Neuronal stem cell (in vitro differentiated cells): ENCODE measurements around the gene TMEM87A.

Source experiments
- DNase-seq: peaks from one replicate; pipeline ENCODE4 v3.0.0-alpha.2; 2013; ENCODE audit warnings: low spot score
- H2AFZ ChIP-seq: one replicate; pipeline ENCODE4 v1.6.1; 2013; ENCODE audit warnings: mild to moderate bottlenecking, low read length, inconsistent platforms
- H2AK5ac ChIP-seq: 2 replicates; pipeline ENCODE4 v1.6.1; 2013; ENCODE audit warnings: low read depth, mild to moderate bottlenecking, inconsistent platforms, low read length, moderate library complexity, mixed read lengths
- H2BK120ac ChIP-seq: 2 replicates; pipeline ENCODE4 v1.6.1; 2013; ENCODE audit warnings: low read depth, mild to moderate bottlenecking, inconsistent platforms, low read length, moderate library complexity, mixed read lengths
- H2BK12ac ChIP-seq: one replicate; pipeline ENCODE4 v1.6.1; 2013; ENCODE audit warnings: low read length, inconsistent platforms
- H2BK15ac ChIP-seq: 2 replicates; pipeline ENCODE4 v1.6.1; 2013; ENCODE audit warnings: mild to moderate bottlenecking, low read length, inconsistent platforms, mixed read lengths
- H2BK5ac ChIP-seq: one replicate; pipeline ENCODE4 v1.6.1; 2013; ENCODE audit warnings: inconsistent platforms, mild to moderate bottlenecking, low read length, moderate library complexity
- H3K14ac ChIP-seq: one replicate; pipeline ENCODE4 v1.6.1; 2013; ENCODE audit warnings: low read length, inconsistent platforms
- H3K18ac ChIP-seq: 2 replicates; pipeline ENCODE4 v1.6.1; 2013; ENCODE audit warnings: low read length, inconsistent platforms
- H3K23ac ChIP-seq: 2 replicates; pipeline ENCODE4 v1.6.1; 2013; ENCODE audit warnings: low read depth, mild to moderate bottlenecking, mixed read lengths, low read length, inconsistent platforms; ENCODE audit not compliant: poor library complexity
- H3K27ac ChIP-seq: replicated peaks from 3 replicates; pipeline ENCODE4 v1.5.1; 2013; ENCODE audit warnings: low read length, inconsistent platforms
- H3K27me3 ChIP-seq, 3 experiments: 2 replicates each; pipeline ENCODE4 v1.6.1; 2013; ENCODE audit warnings: low read length in 3 of 3, mild to moderate bottlenecking in 2 of 3, inconsistent platforms in 1 of 3, low read depth in 1 of 3, mixed read lengths in 1 of 3, moderate library complexity in 1 of 3; ENCODE audit not compliant: control insufficient read depth in 3 of 3, insufficient read depth in 3 of 3
- H3K36me3 ChIP-seq, 2 donors: replicated peaks in 1 of 2; 2 replicates each; pipeline ENCODE4 v1.6.1; 2013; ENCODE audit warnings: low read length in 2 of 2; ENCODE audit not compliant: control insufficient read depth in 2 of 2, insufficient read depth in 2 of 2
- H3K4ac ChIP-seq: 2 replicates; pipeline ENCODE4 v1.6.1; 2013; ENCODE audit warnings: inconsistent platforms, mild to moderate bottlenecking, low read length, moderate library complexity
- H3K4me1 ChIP-seq, 2 donors: 1 replicate in 1 of 2; 2 replicates in 1 of 2; pipeline ENCODE4 v1.6.1; 2013; ENCODE audit warnings: low read length in 2 of 2, low read depth in 1 of 2; ENCODE audit not compliant: control insufficient read depth in 2 of 2, insufficient read depth in 1 of 2
- H3K4me2 ChIP-seq: one replicate; pipeline ENCODE4 v1.6.1; 2013; ENCODE audit warnings: mild to moderate bottlenecking, low read length, inconsistent platforms; ENCODE audit not compliant: insufficient read depth, poor library complexity, severe bottlenecking
- H3K4me3 ChIP-seq, 2 donors: 2 replicates each; pipeline ENCODE4 v1.5.1; 2013; ENCODE audit warnings: low read length in 2 of 2, mild to moderate bottlenecking in 2 of 2, inconsistent platforms in 1 of 2, moderate library complexity in 1 of 2
- H3K79me1 ChIP-seq: one replicate; pipeline ENCODE4 v1.6.1; 2013; ENCODE audit warnings: low read depth, mild to moderate bottlenecking, inconsistent platforms, low read length, moderate library complexity
- H3K9ac ChIP-seq: one replicate; pipeline ENCODE4 v1.6.1; 2013; ENCODE audit warnings: mild to moderate bottlenecking, low read depth, low read length, inconsistent platforms; ENCODE audit not compliant: poor library complexity
- H3K9me3 ChIP-seq, 2 donors: replicated peaks in 1 of 2; 2 replicates each; pipeline versions ENCODE3 to v1.6.1; 2013; ENCODE audit warnings: low read length in 2 of 2, mild to moderate bottlenecking in 2 of 2, inconsistent platforms in 1 of 2, low read depth in 1 of 2, mixed read lengths in 1 of 2, moderate library complexity in 1 of 2; ENCODE audit not compliant: control insufficient read depth in 2 of 2, insufficient read depth in 1 of 2
- H4K8ac ChIP-seq: one replicate; pipeline ENCODE4 v1.6.1; 2013; ENCODE audit warnings: low read depth, mild to moderate bottlenecking, inconsistent platforms, low read length, moderate library complexity
- H4K91ac ChIP-seq: one replicate; pipeline ENCODE4 v1.6.1; 2013; ENCODE audit warnings: low read length, low read depth, mild to moderate bottlenecking, inconsistent platforms; ENCODE audit not compliant: poor library complexity
- WGBS, 2 donors: extraction: QIAGEN DNeasy Blood & Tissue Kit; methylation state at CpG; one replicate each; pipeline ENCODE4 v1.1.7; 2013; ENCODE audit warnings: missing lambda C conversion rate in 2 of 2, mixed read lengths in 1 of 2; ENCODE audit not compliant: insufficient read length in 2 of 2, insufficient replicate concordance in 1 of 2; ENCODE audit errors: extremely low coverage in 2 of 2; 5-methylcytosine and 5-hydroxymethylcytosine counted together

TMEM87A gene

GRCh38 chr15:42285034-42285433 is 11.8 kb upstream of the TMEM87A start:
- no peak overlapping the region for H2BK12ac ChIP-seq
- no peak overlapping the region for H3K4me3 ChIP-seq
- no peak for DNase-seq
- no peak overlapping the region for H2BK15ac ChIP-seq
- no peak overlapping the region for H2AK5ac ChIP-seq
- H3K27me3 ChIP-seq, result no peaks in the 10 kb centered on the region
- H3K79me1 ChIP-seq, result no peaks in the 10 kb centered on the region
- H3K4ac ChIP-seq, result no peak overlapping the region
- H4K91ac ChIP-seq, result no peak overlapping the region
- no peaks in the 10 kb centered on the region for H3K4me1 ChIP-seq
- no peaks in the 10 kb centered on the region for H3K9me3 ChIP-seq
- H3K9ac ChIP-seq, result no peak overlapping the region
- H3K36me3 ChIP-seq, result peaks cover 2 to 20% of the 10 kb centered on the region in 2 donors
- H3K14ac ChIP-seq, result no peak overlapping the region
- no CpG with 5 or more reads among the region's 1 CpG for WGBS, 2 donors
- no peak overlapping the region for H3K18ac ChIP-seq
- H4K8ac ChIP-seq, result no peak overlapping the region
- H3K27ac ChIP-seq, result no peak overlapping the region
- H3K23ac ChIP-seq, result no peak overlapping the region
- no peak overlapping the region for H2AFZ ChIP-seq
- no peak overlapping the region for H2BK120ac ChIP-seq
- no peak overlapping the region for H2BK5ac ChIP-seq
- H3K4me2 ChIP-seq, result no peak overlapping the region

- no peak overlapping the region for H2BK120ac ChIP-seq
- no peaks in the 10 kb centered on the region for H3K79me1 ChIP-seq
- no peak overlapping the region for H3K4me2 ChIP-seq
- H3K14ac ChIP-seq, result no peak overlapping the region
- H3K27me3 ChIP-seq, result no peaks in the 10 kb centered on the region
- no peaks in the 10 kb centered on the region for H3K4me1 ChIP-seq
- no peak overlapping the region for H4K91ac ChIP-seq
- no peak overlapping the region for H3K18ac ChIP-seq
- H2BK15ac ChIP-seq, result no peak overlapping the region
- H2BK12ac ChIP-seq, result no peak overlapping the region
- no peak overlapping the region for H3K4me3 ChIP-seq
- H3K9ac ChIP-seq, result no peak overlapping the region
- H3K23ac ChIP-seq, result no peak overlapping the region
- no peaks in the 10 kb centered on the region for H3K9me3 ChIP-seq
- H2BK5ac ChIP-seq, result no peak overlapping the region
- peaks cover 2 to 21% of the 10 kb centered on the region in 2 donors for H3K36me3 ChIP-seq
- DNase-seq, result no peak
- H2AFZ ChIP-seq, result no peak overlapping the region
- no peak overlapping the region for H2AK5ac ChIP-seq
- H3K27ac ChIP-seq, result no peak overlapping the region
- H3K4ac ChIP-seq, result no peak overlapping the region
- H4K8ac ChIP-seq, result no peak overlapping the region
These were observed 11.3 kb upstream of the TMEM87A start for GRCh38 chr15:42284551-42284950.

- Histone ChIP-seq H3K79me1 (no peaks in the 10 kb centered on the region), H3K4me1 (no peaks in the 10 kb centered on the region), H2AK5ac (no peak overlapping the region), H3K27ac (no peak overlapping the region), H3K27me3 (no peaks in the 10 kb centered on the region), H2BK12ac (no peak overlapping the region), H2BK5ac (no peak overlapping the region), H2AFZ (no peak overlapping the region), H3K9ac (no peak overlapping the region), H4K91ac (no peak overlapping the region), H2BK120ac (no peak overlapping the region), H3K23ac (no peak overlapping the region), H4K8ac (no peak overlapping the region), H3K36me3 (peaks cover 2 to 24% of the 10 kb centered on the region in 2 donors), H3K9me3 (no peaks in the 10 kb centered on the region), H3K4me2 (no peak overlapping the region), H3K4me3 (no peak overlapping the region), H3K14ac (no peak overlapping the region), H3K4ac (no peak overlapping the region), H3K18ac (no peak overlapping the region), H2BK15ac (no peak overlapping the region)
- no peak for DNase-seq
- no CpG with 5 or more reads among the region's 3 CpGs for WGBS, 2 donors
These were observed 10.4 kb upstream of the TMEM87A start for GRCh38 chr15:42283671-42284070.

GRCh38 chr15:42282926-42283325 is 9.7 kb upstream of the TMEM87A start:
- no peaks in the 10 kb centered on the region for H3K79me1 ChIP-seq
- no peak overlapping the region for H4K91ac ChIP-seq
- H3K4me3 ChIP-seq, result no peak overlapping the region
- no peak overlapping the region for H3K14ac ChIP-seq
- no peak overlapping the region for H3K23ac ChIP-seq
- no peak overlapping the region for H3K9ac ChIP-seq
- H3K4me1 ChIP-seq, result no peaks in the 10 kb centered on the region
- H2BK120ac ChIP-seq, result no peak overlapping the region
- no peak overlapping the region for H3K27ac ChIP-seq
- no peak for DNase-seq
- no peak overlapping the region for H2BK12ac ChIP-seq
- H2BK5ac ChIP-seq, result no peak overlapping the region
- H3K4ac ChIP-seq, result no peak overlapping the region
- no peak overlapping the region for H2AFZ ChIP-seq
- no peak overlapping the region for H4K8ac ChIP-seq
- H2BK15ac ChIP-seq, result no peak overlapping the region
- H3K4me2 ChIP-seq, result no peak overlapping the region
- H3K9me3 ChIP-seq, result no peaks in the 10 kb centered on the region
- no peak overlapping the region for H3K18ac ChIP-seq
- no peaks in the 10 kb centered on the region for H3K27me3 ChIP-seq
- no peak overlapping the region for H2AK5ac ChIP-seq
- no CpG with 5 or more reads among the region's 5 CpGs for WGBS, 2 donors
- peaks cover 2 to 31% of the 10 kb centered on the region in 2 donors for H3K36me3 ChIP-seq
